GM12872 (cell line): ENCODE results near the gene CTAG1A.

Source experiments
- CTCF ChIP-seq: IDR thresholded peaks from 3 replicates; pipeline ENCODE4 v1.5.1; 2011; ENCODE audit warnings: low read depth, mild to moderate bottlenecking, low read length, moderate library complexity; ENCODE audit not compliant: insufficient read depth

CTAG1A gene

GRCh38 chrX:154594491-154594890 is 9.6 kb downstream of the CTAG1A start:
- TF ChIP-seq CTCF: no peak

- no peak for TF ChIP-seq CTCF
Measured at GRCh38 chrX:154595559-154596249, 10.8 kb downstream of the CTAG1A start.

GRCh38 chrX:154596290-154596929 is 11.5 kb downstream of the CTAG1A start:
- TF ChIP-seq CTCF: no peak

- no peak for TF ChIP-seq CTCF
Measured at GRCh38 chrX:154597221-154597620, 12.3 kb downstream of the CTAG1A start.

GRCh38 chrX:154598656-154599055 is 13.7 kb downstream of the CTAG1A start:
- no peak for TF ChIP-seq CTCF

- no peak for TF ChIP-seq CTCF
Measured at GRCh38 chrX:154599531-154599930, 14.6 kb downstream of the CTAG1A start.

- no peak for TF ChIP-seq CTCF
Measured at GRCh38 chrX:154600759-154601374, 15.9 kb downstream of the CTAG1A start.
